Common myeloid progenitor, CD34-positive (primary cell): ENCODE measurements around the gene ARHGEF16.

Source experiments
- CTCF ChIA-PET: fragments of 350-600 bp; sonication (Branson Sonifier 250); formaldehyde crosslinking; loops from one replicate; lab custom pipeline; 2021; ENCODE audit warnings: antibody characterized with exemption; lab: Charles Lee
- POLR2A ChIA-PET: fragments of 350-600 bp; sonication (Branson Sonifier 250); formaldehyde crosslinking; loops from one replicate; lab custom pipeline; 2021; ENCODE audit warnings: antibody characterized with exemption; lab: Charles Lee
- DNase-seq, 3 donors: peaks; one replicate each; pipeline versions ENCODE4 v3.0.0 to v3.0.0-alpha.2; 2013
- H3K27ac ChIP-seq, 2 experiments: 1 replicate in 1 of 2; 2 replicates in 1 of 2; pipeline ENCODE4 v1.7.0; 2013; ENCODE audit warnings: inconsistent platforms in 2 of 2, low read length in 2 of 2, mild to moderate bottlenecking in 2 of 2, low read depth in 1 of 2, moderate library complexity in 1 of 2; ENCODE audit not compliant: severe bottlenecking in 2 of 2, insufficient read depth in 1 of 2, poor library complexity in 1 of 2
- H3K27me3 ChIP-seq, 5 experiments: replicated peaks in 2 of 5; 1 replicate in 3 of 5; 2 replicates in 2 of 5; pipeline versions ENCODE4 v1.6.1 to v1.7.0; 2013; ENCODE audit warnings: low read length in 4 of 5, mild to moderate bottlenecking in 2 of 5, moderate library complexity in 2 of 5, inconsistent platforms in 1 of 5; ENCODE audit not compliant: insufficient read depth in 5 of 5, control insufficient read depth in 4 of 5
- H3K36me3 ChIP-seq, 4 experiments: 1 replicate in 2 of 4; 2 replicates in 2 of 4; pipeline versions ENCODE4 v1.6.1 to v1.7.0; 2013; ENCODE audit warnings: low read length in 3 of 4, control low read depth in 1 of 4, mild to moderate bottlenecking in 1 of 4; ENCODE audit not compliant: control insufficient read depth in 4 of 4, insufficient read depth in 4 of 4
- H3K4me1 ChIP-seq, 4 experiments: 1 replicate in 3 of 4; 2 replicates in 1 of 4; pipeline versions ENCODE4 v1.6.1 to v1.7.1; 2013; ENCODE audit warnings: low read length in 3 of 4, mild to moderate bottlenecking in 3 of 4, control low read depth in 1 of 4, inconsistent platforms in 1 of 4, moderate library complexity in 1 of 4; ENCODE audit not compliant: control insufficient read depth in 4 of 4, insufficient read depth in 4 of 4; ENCODE audit errors: control extremely low read depth in 1 of 4
- H3K4me3 ChIP-seq, 7 experiments: 1 replicate in 4 of 7; 2 replicates in 3 of 7; pipeline versions ENCODE4 v1.5.1 to v1.7.0; 2013; ENCODE audit warnings: mild to moderate bottlenecking in 7 of 7, low read length in 6 of 7, moderate library complexity in 6 of 7, inconsistent platforms in 2 of 7, low read depth in 2 of 7, control low read depth in 1 of 7; ENCODE audit not compliant: insufficient read depth in 4 of 7, control insufficient read depth in 1 of 7; ENCODE audit errors: extremely low read depth in 1 of 7
- H3K9me3 ChIP-seq, 5 experiments: 1 replicate in 4 of 5; 2 replicates in 1 of 5; pipeline versions ENCODE4 v1.6.1 to v1.7.1; 2013; ENCODE audit warnings: low read length in 4 of 5, mild to moderate bottlenecking in 2 of 5, inconsistent platforms in 1 of 5, low read depth in 1 of 5, moderate library complexity in 1 of 5; ENCODE audit not compliant: control insufficient read depth in 4 of 5, insufficient read depth in 2 of 5; ENCODE audit errors: control extremely low read depth in 1 of 5
- WGBS: methylation state at CpG from one replicate; pipeline ENCODE4 v1.1.5; 2013; ENCODE audit not compliant: insufficient coverage; 5-methylcytosine and 5-hydroxymethylcytosine counted together

The ARHGEF16 gene

GRCh38 chr1:3461238-3461933, 6.9 kb downstream of the ARHGEF16 start:
- POLR2A ChIA-PET, result no interaction called here
- Histone ChIP-seq H3K9me3 (no peaks in the 10 kb centered on the region), H3K27me3 (no peaks in the 10 kb centered on the region), H3K4me3 (no peak overlapping the region), H3K36me3 (no peaks in the 10 kb centered on the region), H3K27ac (no peak overlapping the region), H3K4me1 (peaks cover 0 to 18% (median 13%) of the 10 kb centered on the region in 4 experiments)
- CTCF ChIA-PET, result interaction anchor here (4.2 kb wide), 1 partner anchor 8 kb away, joined by 24 read pairs; no protein-coding TSS in a partner anchor
- no peak for DNase-seq
- WGBS, result 96% methylated on average over 30 of the region's 30 CpGs

DNA sequence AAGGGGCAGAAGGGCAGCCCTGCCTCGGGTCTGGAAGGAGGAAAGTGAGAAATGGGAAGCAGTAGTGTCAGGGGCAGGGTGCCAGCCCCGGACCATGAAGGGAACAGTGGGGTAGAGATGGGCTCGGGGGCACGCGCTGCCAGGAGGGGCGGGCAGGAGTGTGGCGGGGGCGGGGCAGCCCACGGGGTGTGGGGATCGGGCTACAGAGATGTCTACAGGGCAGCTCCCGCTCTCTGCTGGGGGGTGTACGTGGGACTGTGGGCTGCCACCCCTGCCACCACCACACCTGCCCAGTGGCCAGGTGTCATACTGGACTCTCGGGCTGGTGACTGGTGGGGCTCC, 7.4 kb downstream of the ARHGEF16 start:
- POLR2A ChIA-PET, result no interaction called here
- H3K27ac ChIP-seq, result no peak overlapping the region
- CTCF ChIA-PET, result interaction anchor here (4.2 kb wide), 1 partner anchor 9 kb away, joined by 24 read pairs; no protein-coding TSS in a partner anchor
- H3K27me3 ChIP-seq, result no peaks in the 10 kb centered on the region
- H3K9me3 ChIP-seq, result no peaks in the 10 kb centered on the region
- H3K36me3 ChIP-seq, result no peaks in the 10 kb centered on the region
- H3K4me1 ChIP-seq, result peaks cover 0 to 18% (median 13%) of the 10 kb centered on the region in 4 experiments
- H3K4me3 ChIP-seq, result no peak overlapping the region
- 98% methylated on average over 8 of the region's 13 CpGs for WGBS
- DNase-seq, result no peak

- ChIA-PET POLR2A (no interaction called here), CTCF (interaction anchor here (1.0 to 4.2 kb wide), 3 partner anchors 10 to 28 kb away, joined by 3 to 24 read pairs (median 4); no protein-coding TSS in a partner anchor)
- no peaks in the 10 kb centered on the region for H3K27me3 ChIP-seq
- H3K9me3 ChIP-seq, result no peaks in the 10 kb centered on the region
- peaks cover 0 to 18% (median 13%) of the 10 kb centered on the region in 4 experiments for H3K4me1 ChIP-seq
- WGBS, result 86% methylated on average over 14 of the region's 16 CpGs
- no peaks in the 10 kb centered on the region for H3K36me3 ChIP-seq
- no peak for DNase-seq
- no peak overlapping the region for H3K27ac ChIP-seq
- no peak overlapping the region for H3K4me3 ChIP-seq
Measured at GRCh38 chr1:3462356-3463012, 8.0 kb downstream of the ARHGEF16 start.

- no peaks in the 10 kb centered on the region for H3K27me3 ChIP-seq
- H3K36me3 ChIP-seq, result no peaks in the 10 kb centered on the region
- ChIA-PET CTCF (interaction anchor here (1.0 to 4.2 kb wide), 3 partner anchors 10 to 28 kb away, joined by 3 to 24 read pairs (median 4); no protein-coding TSS in a partner anchor), POLR2A (no interaction called here)
- H3K4me3 ChIP-seq, result no peak overlapping the region
- H3K27ac ChIP-seq, result no peak overlapping the region
- no peaks in the 10 kb centered on the region for H3K9me3 ChIP-seq
- H3K4me1 ChIP-seq, result peaks cover 0 to 12% (median 8%) of the 10 kb centered on the region in 4 experiments
- 96% methylated on average over 22 of the region's 22 CpGs for WGBS
- DNase-seq, result no peak
Measured at GRCh38 chr1:3463013-3463385, 8.5 kb downstream of the ARHGEF16 start.

- 98% methylated on average over 18 of the region's 20 CpGs for WGBS
- Histone ChIP-seq H3K27ac (no peak overlapping the region), H3K4me3 (no peak overlapping the region), H3K4me1 (peaks cover 0 to 8% (median 4%) of the 10 kb centered on the region in 4 experiments), H3K9me3 (no peaks in the 10 kb centered on the region), H3K27me3 (no peaks in the 10 kb centered on the region), H3K36me3 (no peaks in the 10 kb centered on the region)
- no peak for DNase-seq
- POLR2A ChIA-PET, result no interaction called here
- CTCF ChIA-PET, result interaction anchor here (1.0 to 4.2 kb wide), 3 partner anchors 11 to 27 kb away, joined by 3 to 24 read pairs (median 4); no protein-coding TSS in a partner anchor
Measured at GRCh38 chr1:3463408-3463863, 9.0 kb downstream of the ARHGEF16 start.

GRCh38 chr1:3463891-3464648, 9.6 kb downstream of the ARHGEF16 start:
- no peaks in the 10 kb centered on the region for H3K9me3 ChIP-seq
- no peaks in the 10 kb centered on the region for H3K27me3 ChIP-seq
- 97% methylated on average over 20 of the region's 21 CpGs for WGBS
- no peak overlapping the region for H3K4me3 ChIP-seq
- H3K27ac ChIP-seq, result no peak overlapping the region
- DNase-seq, result no peak
- CTCF ChIA-PET, result interaction anchor here (1.4 to 4.2 kb wide), 2 partner anchors 11 to 15 kb away, joined by 4 to 24 read pairs; no protein-coding TSS in a partner anchor
- peaks cover 0 to 2% (median 0%) of the 10 kb centered on the region in 4 experiments for H3K4me1 ChIP-seq
- POLR2A ChIA-PET, result no interaction called here
- no peaks in the 10 kb centered on the region for H3K36me3 ChIP-seq
